Parathyroid adenoma (tissue), 2 donors: ENCODE measurements around the gene KLF5.
A peak's percentile ranks its signal among the peaks of the same experiment; 100 is the strongest.

Source experiments
- H2AFZ ChIP-seq: fragments of 300-600 bp; sonication (generic); one replicate; pipeline ENCODE4 v1.7.0; 2017; ENCODE audit warnings: antibody characterized with exemption, mild to moderate bottlenecking
- H3K27ac ChIP-seq: fragments of 300-600 bp; sonication (generic); one replicate; pipeline ENCODE4 v1.7.0; 2017
- H3K27me3 ChIP-seq: fragments of 300-600 bp; sonication (generic); one replicate; pipeline ENCODE4 v1.7.0; 2017; ENCODE audit warnings: low read length; ENCODE audit not compliant: control insufficient read depth, insufficient read depth
- H3K36me3 ChIP-seq: fragments of 300-600 bp; sonication (generic); one replicate; pipeline ENCODE4 v1.7.0; 2017; ENCODE audit warnings: low read length; ENCODE audit not compliant: control insufficient read depth, insufficient read depth
- H3K4me1 ChIP-seq: fragments of 300-600 bp; sonication (generic); one replicate; pipeline ENCODE4 v1.7.0; 2017; ENCODE audit warnings: control low read depth
- H3K4me2 ChIP-seq: fragments of 300-600 bp; sonication (generic); one replicate; pipeline ENCODE4 v1.7.0; 2017; ENCODE audit warnings: low read length
- H3K4me3 ChIP-seq: fragments of 300-600 bp; sonication (generic); one replicate; pipeline ENCODE4 v1.7.0; 2017; ENCODE audit warnings: low read depth, low read length
- H3K79me2 ChIP-seq: fragments of 300-600 bp; sonication (generic); one replicate; pipeline ENCODE4 v1.7.0; 2017; ENCODE audit warnings: control low read depth
- H3K9ac ChIP-seq: fragments of 300-600 bp; sonication (generic); one replicate; pipeline ENCODE4 v1.7.0; 2017; ENCODE audit warnings: mild to moderate bottlenecking
- H3K9me3 ChIP-seq: fragments of 300-600 bp; sonication (generic); one replicate; pipeline ENCODE4 v1.7.0; 2017; ENCODE audit warnings: low read length; ENCODE audit not compliant: control insufficient read depth
- TF ChIP-seq, protein P1 (sequence below): fragments of 300-600 bp; sonication (generic); IDR thresholded peaks from one replicate; pipeline ENCODE4 v1.7.0; 2017; ENCODE audit warnings: antibody characterized with exemption, mild to moderate bottlenecking
- donor health status: primary hyperparathyroidism.

The KLF5 gene

DNA sequence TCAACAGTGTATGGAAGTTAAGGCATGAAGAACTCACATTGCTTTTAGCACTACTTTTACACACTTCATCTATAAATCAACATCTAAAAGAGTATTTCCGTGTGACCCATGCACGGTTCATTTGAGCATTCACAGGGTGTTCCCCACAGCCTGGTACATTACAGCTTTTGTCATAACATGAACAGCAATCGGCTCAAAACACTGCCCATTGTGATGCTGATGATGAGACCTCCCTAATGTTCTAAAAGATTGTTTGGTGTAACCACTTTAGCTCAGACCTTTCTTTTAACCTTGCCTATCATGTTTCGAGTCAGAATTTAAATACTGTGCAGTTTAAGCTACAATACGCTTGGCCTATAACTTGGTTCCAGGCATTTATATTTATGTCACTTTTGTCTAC is 4.1 kb upstream of the KLF5 start:
- Histone ChIP-seq H3K9ac (no peak overlapping the region), H3K4me2 (no peak overlapping the region), H3K79me2 (no peaks in the 10 kb centered on the region), H2AFZ (no peak overlapping the region), H3K36me3 (no peaks in the 10 kb centered on the region), H3K27me3 (no peaks in the 10 kb centered on the region), H3K27ac (no peak overlapping the region), H3K4me3 (no peak overlapping the region), H3K9me3 (no peaks in the 10 kb centered on the region), H3K4me1 (no peaks in the 10 kb centered on the region)
- TF ChIP-seq, protein P1, sequence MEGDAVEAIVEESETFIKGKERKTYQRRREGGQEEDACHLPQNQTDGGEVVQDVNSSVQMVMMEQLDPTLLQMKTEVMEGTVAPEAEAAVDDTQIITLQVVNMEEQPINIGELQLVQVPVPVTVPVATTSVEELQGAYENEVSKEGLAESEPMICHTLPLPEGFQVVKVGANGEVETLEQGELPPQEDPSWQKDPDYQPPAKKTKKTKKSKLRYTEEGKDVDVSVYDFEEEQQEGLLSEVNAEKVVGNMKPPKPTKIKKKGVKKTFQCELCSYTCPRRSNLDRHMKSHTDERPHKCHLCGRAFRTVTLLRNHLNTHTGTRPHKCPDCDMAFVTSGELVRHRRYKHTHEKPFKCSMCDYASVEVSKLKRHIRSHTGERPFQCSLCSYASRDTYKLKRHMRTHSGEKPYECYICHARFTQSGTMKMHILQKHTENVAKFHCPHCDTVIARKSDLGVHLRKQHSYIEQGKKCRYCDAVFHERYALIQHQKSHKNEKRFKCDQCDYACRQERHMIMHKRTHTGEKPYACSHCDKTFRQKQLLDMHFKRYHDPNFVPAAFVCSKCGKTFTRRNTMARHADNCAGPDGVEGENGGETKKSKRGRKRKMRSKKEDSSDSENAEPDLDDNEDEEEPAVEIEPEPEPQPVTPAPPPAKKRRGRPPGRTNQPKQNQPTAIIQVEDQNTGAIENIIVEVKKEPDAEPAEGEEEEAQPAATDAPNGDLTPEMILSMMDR: no peak

DNA sequence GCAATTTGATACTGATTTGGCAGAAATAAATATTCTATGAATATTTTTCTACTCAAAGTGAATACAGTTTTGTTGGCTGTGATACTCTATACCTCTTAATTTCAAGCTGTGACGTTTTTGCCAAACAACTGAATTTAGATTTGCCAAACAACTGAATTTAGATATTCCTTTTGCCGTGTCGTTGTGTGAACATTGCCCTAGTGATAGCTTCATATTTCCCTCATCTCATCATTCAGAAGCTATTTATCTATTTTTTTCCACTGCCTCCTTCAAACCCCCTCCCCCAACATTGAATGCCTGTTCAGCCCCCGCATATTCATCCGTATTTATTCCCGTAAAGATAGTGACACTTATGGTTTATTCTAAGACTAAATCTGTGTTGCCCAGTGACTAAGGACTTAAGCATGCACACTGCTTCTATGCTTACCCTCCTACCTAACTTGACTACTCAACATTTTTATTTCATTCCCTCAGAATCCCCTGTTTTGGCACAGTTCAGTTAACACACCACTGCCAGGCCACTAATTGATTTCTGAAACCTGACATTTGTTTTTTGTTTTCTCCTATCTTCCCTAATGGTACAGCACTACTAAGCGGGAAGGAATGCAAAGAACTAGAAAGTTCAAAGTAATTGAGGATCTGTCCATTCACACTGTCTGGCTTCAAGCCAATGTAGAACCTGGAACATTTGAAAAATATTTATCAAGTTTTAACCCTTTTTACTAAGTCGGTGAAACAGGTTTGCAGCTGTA is 2.8 kb upstream of the KLF5 start:
- Histone ChIP-seq H3K9ac (no peak overlapping the region), H3K4me1 (no peaks in the 10 kb centered on the region), H3K27ac (no peak overlapping the region), H2AFZ (no peak overlapping the region), H3K36me3 (no peaks in the 10 kb centered on the region), H3K27me3 (no peaks in the 10 kb centered on the region), H3K9me3 (no peaks in the 10 kb centered on the region), H3K4me2 (no peak overlapping the region), H3K79me2 (no peaks in the 10 kb centered on the region), H3K4me3 (no peak overlapping the region)
- TF ChIP-seq, protein P1: no peak

DNA sequence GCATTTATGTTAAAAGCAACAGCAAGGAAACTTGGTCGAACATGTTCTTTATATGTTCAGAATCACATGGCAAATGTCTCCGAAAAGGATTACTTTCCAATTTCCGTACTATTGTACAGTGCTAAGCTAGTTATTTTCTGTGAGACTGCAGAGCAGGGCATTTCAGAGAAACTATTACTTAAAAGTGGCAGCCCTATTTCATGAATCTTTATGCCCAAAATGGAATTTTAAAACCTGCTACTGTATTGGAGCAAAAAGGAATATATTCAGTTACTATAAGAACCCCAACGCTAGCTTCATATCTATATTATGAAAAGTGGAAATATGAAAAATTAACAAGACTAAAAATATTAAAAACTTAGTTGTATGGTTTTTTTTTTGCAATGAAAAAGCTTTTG is 2.2 kb upstream of the KLF5 start:
- H3K4me2 ChIP-seq: no peak overlapping the region
- H3K27me3 ChIP-seq: no peaks in the 10 kb centered on the region
- H3K4me3 ChIP-seq: no peak overlapping the region
- no peaks in the 10 kb centered on the region for H3K79me2 ChIP-seq
- TF ChIP-seq, protein P1: no peak
- H3K36me3 ChIP-seq: no peaks in the 10 kb centered on the region
- no peak overlapping the region for H3K9ac ChIP-seq
- no peaks in the 10 kb centered on the region for H3K9me3 ChIP-seq
- no peaks in the 10 kb centered on the region for H3K4me1 ChIP-seq
- H2AFZ ChIP-seq: no peak overlapping the region
- no peak overlapping the region for H3K27ac ChIP-seq

DNA sequence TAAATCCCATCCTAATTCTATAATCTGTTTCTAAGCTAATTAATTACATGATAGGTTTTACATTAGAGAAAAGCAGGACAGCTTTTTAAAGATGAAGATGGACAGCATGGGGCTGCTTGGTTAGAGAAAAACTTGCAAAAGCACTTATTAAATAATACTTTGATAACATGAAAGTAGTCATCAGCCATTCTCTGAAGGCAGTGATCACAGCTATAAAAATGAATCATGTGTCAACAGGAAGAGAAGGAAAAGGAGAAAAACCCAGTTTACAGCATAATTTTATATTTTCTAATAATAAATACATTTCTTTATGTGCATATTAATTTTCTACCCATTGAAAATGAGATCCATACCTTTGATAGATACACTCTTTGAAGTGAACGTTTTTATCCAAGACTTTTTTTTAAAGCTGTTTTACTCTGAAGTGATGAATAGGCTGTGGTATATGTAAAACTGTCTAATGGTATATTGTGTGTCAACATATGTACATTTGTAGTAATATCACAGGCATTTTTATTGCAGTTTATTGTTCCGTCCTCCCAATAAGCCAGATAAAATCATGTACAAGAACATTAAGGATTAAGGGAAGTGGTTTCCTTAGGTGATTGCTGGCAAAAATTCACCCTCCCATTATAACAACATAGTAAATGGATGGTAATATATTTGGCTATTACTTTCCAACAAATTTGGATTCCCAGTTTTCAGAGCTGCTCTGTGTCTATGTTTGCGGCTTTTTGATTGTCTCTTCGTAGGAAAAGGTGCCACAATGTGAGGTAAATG is 1.3 kb upstream of the KLF5 start:
- Histone ChIP-seq H3K4me2 (no peak overlapping the region), H3K27me3 (no peaks in the 10 kb centered on the region), H3K27ac (no peak overlapping the region), H3K4me1 (no peaks in the 10 kb centered on the region), H3K9ac (no peak overlapping the region), H2AFZ (no peak overlapping the region), H3K4me3 (no peak overlapping the region), H3K79me2 (no peaks in the 10 kb centered on the region), H3K9me3 (no peaks in the 10 kb centered on the region), H3K36me3 (no peaks in the 10 kb centered on the region)
- TF ChIP-seq, protein P1: no peak

DNA sequence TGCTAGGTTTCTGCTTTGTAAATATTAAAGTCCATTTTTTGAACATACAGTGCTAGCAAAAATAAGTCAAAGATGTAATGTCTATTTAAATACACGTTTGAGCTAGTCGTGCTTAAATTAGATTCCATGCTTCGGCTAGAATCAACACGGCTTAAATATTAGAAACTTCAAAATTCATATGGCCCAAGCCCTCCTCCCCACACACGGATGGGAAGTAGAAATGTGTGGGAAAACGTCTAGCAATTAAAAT is 816 bp upstream of the KLF5 start:
- no peaks in the 10 kb centered on the region for H3K4me1 ChIP-seq
- TF ChIP-seq, protein P1: no peak
- H3K4me3 ChIP-seq: no peak overlapping the region
- H3K79me2 ChIP-seq: no peaks in the 10 kb centered on the region
- no peaks in the 10 kb centered on the region for H3K27me3 ChIP-seq
- H3K27ac ChIP-seq: no peak overlapping the region
- no peaks in the 10 kb centered on the region for H3K9me3 ChIP-seq
- H3K4me2 ChIP-seq: no peak overlapping the region
- H3K9ac ChIP-seq: no peak overlapping the region
- H3K36me3 ChIP-seq: no peaks in the 10 kb centered on the region
- H2AFZ ChIP-seq: peak overlapping the region; percentile 89
